ENCODE results near the gene MT1B. TPM values are rescaled to one million over a fixed set of nuclear protein-coding genes. Genes with fewer than 3 reads are reported as not detected.
A peak's percentile ranks its signal among the peaks of the same experiment; 100 is the strongest.

The MT1B gene
- total RNA-seq, 1 experiment from 2014 or later: not detected

- Histone ChIP-seq H3K27me3 (ENCODE audit: insufficient read depth, low read length) (peaks cover 98% of the 10 kb centered on the region), H3K14ac (ENCODE audit: insufficient read depth, low read length) (no peak overlapping the region; the same call in 1 of the 2 replicates), H4K8ac (replicated peaks; ENCODE audit: insufficient read length, low read depth, low read length) (no peak overlapping the region), H2BK20ac (ENCODE audit: low read depth, low read length, poor library complexity, severe bottlenecking) (no peak overlapping the region), H2BK120ac (ENCODE audit: low read depth, low read length, poor library complexity, severe bottlenecking) (no peak overlapping the region), H3K4me1 (ENCODE audit: insufficient read depth, low read length) (no peaks in the 10 kb centered on the region), H3K23ac (ENCODE audit: insufficient read length, low read depth, low read length) (no peak overlapping the region), H2BK12ac (ENCODE audit: insufficient read length, low read depth, low read length) (no peak overlapping the region), H2AK5ac (ENCODE audit: insufficient read length, low read length) (no peak overlapping the region), H3K27ac (ENCODE audit: insufficient read length, low read depth, low read length) (no peak overlapping the region), H3K4ac (ENCODE audit: low read depth, low read length) (no peak overlapping the region), H3K4me2 (ENCODE audit: insufficient read depth, insufficient read length, low read length) (peak overlapping the region; percentile 60), H3T11ph (ENCODE audit: low read length) (no peak overlapping the region), H3K9ac (ENCODE audit: extremely low read depth, insufficient read length, low read length) (no peak overlapping the region), H3K79me1 (ENCODE audit: insufficient read depth, low read depth, low read length, poor library complexity, severe bottlenecking) (no peaks in the 10 kb centered on the region), H3K23me2 (ENCODE audit: insufficient read length, low read depth, low read length, poor library complexity, severe bottlenecking) (peaks cover 13% of the 10 kb centered on the region), H3K9me3 (ENCODE audit: control insufficient read depth, low read depth, low read length) (no peaks in the 10 kb centered on the region), H2AFZ (ENCODE audit: low read length) (no peak overlapping the region), H3K18ac (ENCODE audit: insufficient read length, low read depth, low read length) (no peak overlapping the region), H3K56ac (ENCODE audit: insufficient read length, low read depth, low read length) (no peak overlapping the region), H4K5ac (ENCODE audit: insufficient read length, low read depth, low read length) (no peak overlapping the region), H3K79me2 (ENCODE audit: insufficient read depth, low read length) (no peaks in the 10 kb centered on the region), H4K91ac (ENCODE audit: insufficient read length, low read depth, low read length) (no peak overlapping the region), H2BK15ac (ENCODE audit: low read depth, low read length) (no peak overlapping the region), H2BK5ac (ENCODE audit: insufficient read length, low read length) (no peak overlapping the region), H4K20me1 (ENCODE audit: control insufficient read depth, insufficient read depth, insufficient read length) (no peaks in the 10 kb centered on the region)
- H3K9me3 Mint-ChIP-seq: peaks cover 0 to 12% of the 10 kb centered on the region in 2 experiments; a peak in 2 of 5 replicates
- no peak for TF ChIP-seq CTCF (conservative IDR thresholded peaks at IDR 0.05)
- H3K36me3 Mint-ChIP-seq (ENCODE audit: insufficient read depth in 1 of 3, low read depth in 3 of 3): no peaks in the 10 kb centered on the region; a peak in 1 of 7 replicates
- H3K4me3 Mint-ChIP-seq: peak overlapping the region; percentile 43 to 81; a peak in 4 of 5 replicates
- no CpG with 5 or more reads among the region's 40 CpGs for WGBS (ENCODE audit: extremely low coverage, insufficient read length, low lambda C conversion rate)
- peaks cover 100% of the 10 kb centered on the region for H3K27me3 Mint-ChIP-seq (ENCODE audit: low read depth)
- H3K27ac Mint-ChIP-seq: no peak overlapping the region
- DNase-seq: peak; percentile 38
- peaks cover 18 to 36% of the 10 kb centered on the region in 2 experiments for H3K4me1 Mint-ChIP-seq
Observed at GRCh38 chr16:56635441-56635967, 16.2 kb upstream of the MT1B start.

All from H9 (cell line).